H1 (cell line): Measurements from ENCODE around the gene SMARCAL1.

Source experiments
- CBX5 ChIP-seq: fragments of 300-800, 300-1000 bp; sonication (generic); IDR thresholded peaks from 2 replicates; pipeline ENCODE4 v1.7.1; 2016; ENCODE audit warnings: antibody characterized with exemption, low read length, low read depth
- KDM5A ChIP-seq: fragments of 200-600 bp; IDR thresholded peaks from 2 replicates; pipeline ENCODE4 v1.7.1; 2012; ENCODE audit warnings: mild to moderate bottlenecking, low read length, inconsistent platforms, mixed read lengths
- POLR2AphosphoS5 ChIP-seq: IDR thresholded peaks from 2 replicates; pipeline ENCODE4 v1.6.1; 2011; ENCODE audit warnings: low read depth, low read length
- RFX5 ChIP-seq: IDR thresholded peaks from 2 replicates; pipeline ENCODE4 v1.6.1; 2011; ENCODE audit warnings: low read depth, low read length, improper control_type of control experiment, borderline replicate concordance
- ZNF274 ChIP-seq: IDR thresholded peaks from 2 replicates; pipeline ENCODE4 v1.7.0; 2012; ENCODE audit warnings: low read length, borderline replicate concordance; ENCODE audit errors: extremely low read depth
- TF ChIP-seq, protein P1 (sequence below): IDR thresholded peaks from 2 replicates; pipeline ENCODE4 v1.6.1; 2012; ENCODE audit warnings: low read length, inconsistent platforms

DNA sequence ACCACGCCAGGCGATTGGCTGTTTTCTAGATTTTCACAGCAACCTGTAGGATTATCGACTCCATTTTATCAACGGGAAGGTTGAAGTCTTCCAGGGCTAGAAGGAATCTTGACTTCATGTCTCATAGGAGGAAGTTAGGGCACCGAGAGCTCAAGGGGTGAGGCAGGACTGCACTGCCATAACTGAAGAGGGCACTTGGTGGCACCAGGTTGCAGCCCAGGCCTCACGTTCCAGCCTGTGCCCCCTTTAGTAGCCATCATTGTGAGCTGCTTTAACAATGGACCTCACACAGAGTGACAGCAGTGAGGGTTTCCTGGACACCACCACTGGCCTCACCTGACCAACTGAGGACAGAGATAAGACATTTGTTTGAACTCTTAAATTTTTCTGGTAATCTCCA is 63.5 kb downstream of the SMARCAL1 start:
- TF ChIP-seq ZNF274 (no peak), CBX5 (no peak), POLR2AphosphoS5 (no peak), RFX5 (no peak), KDM5A (no peak)
- TF ChIP-seq, protein P1, sequence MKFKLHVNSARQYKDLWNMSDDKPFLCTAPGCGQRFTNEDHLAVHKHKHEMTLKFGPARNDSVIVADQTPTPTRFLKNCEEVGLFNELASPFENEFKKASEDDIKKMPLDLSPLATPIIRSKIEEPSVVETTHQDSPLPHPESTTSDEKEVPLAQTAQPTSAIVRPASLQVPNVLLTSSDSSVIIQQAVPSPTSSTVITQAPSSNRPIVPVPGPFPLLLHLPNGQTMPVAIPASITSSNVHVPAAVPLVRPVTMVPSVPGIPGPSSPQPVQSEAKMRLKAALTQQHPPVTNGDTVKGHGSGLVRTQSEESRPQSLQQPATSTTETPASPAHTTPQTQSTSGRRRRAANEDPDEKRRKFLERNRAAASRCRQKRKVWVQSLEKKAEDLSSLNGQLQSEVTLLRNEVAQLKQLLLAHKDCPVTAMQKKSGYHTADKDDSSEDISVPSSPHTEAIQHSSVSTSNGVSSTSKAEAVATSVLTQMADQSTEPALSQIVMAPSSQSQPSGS, result no peak
